HG02642 (cell line): ENCODE measurements around the gene GRM2.

Source experiments
- ATAC-seq: cut with Tn5 transposase; IDR thresholded peaks from one replicate; pipeline ENCODE4 v1.9.1; 2021; ENCODE audit warnings: mild to moderate bottlenecking; ENCODE audit not compliant: unreplicated experiment, poor library complexity

Gene GRM2

GRCh38 chr3:51703761-51704510 lies 2.9 kb upstream of the GRM2 start:
- no peak for ATAC-seq

- ATAC-seq, result no peak
These were observed 2.3 kb upstream of the GRM2 start for GRCh38 chr3:51704511-51704950.

GRCh38 chr3:51705276-51706020 lies 1.4 kb upstream of the GRM2 start:
- ATAC-seq, result no peak

- ATAC-seq, result no peak
These were observed 815 bp upstream of the GRM2 start for GRCh38 chr3:51706021-51706485.

- no peak for ATAC-seq
These were observed 1.5 kb downstream of the GRM2 start for GRCh38 chr3:51708216-51708845.

GRCh38 chr3:51709004-51709420 lies 2.1 kb downstream of the GRM2 start:
- no peak for ATAC-seq

GRCh38 chr3:51709675-51710074 lies 2.8 kb downstream of the GRM2 start:
- ATAC-seq, result no peak

GRCh38 chr3:51710631-51711351 lies 3.9 kb downstream of the GRM2 start:
- ATAC-seq, result no peak

- ATAC-seq, result no peak
These were observed 4.6 kb downstream of the GRM2 start for GRCh38 chr3:51711352-51712037.

- ATAC-seq, result no peak
These were observed 5.2 kb downstream of the GRM2 start for GRCh38 chr3:51712038-51712420.

GRCh38 chr3:51712511-51712931 lies 5.7 kb downstream of the GRM2 start:
- no peak for ATAC-seq

- no peak for ATAC-seq
These were observed 6.1 kb downstream of the GRM2 start for GRCh38 chr3:51712963-51713362.

GRCh38 chr3:51715231-51715976 lies 8.5 kb downstream of the GRM2 start:
- ATAC-seq, result no peak

GRCh38 chr3:51715977-51716294 lies 9.1 kb downstream of the GRM2 start:
- ATAC-seq, result no peak

GRCh38 chr3:51716805-51717204 lies 9.9 kb downstream of the GRM2 start:
- no peak for ATAC-seq

GRCh38 chr3:51717446-51717845 lies 10.6 kb downstream of the GRM2 start:
- ATAC-seq, result no peak

GRCh38 chr3:51717947-51718346 lies 11.1 kb downstream of the GRM2 start:
- ATAC-seq, result no peak

- no peak for ATAC-seq
These were observed 11.9 kb downstream of the GRM2 start for GRCh38 chr3:51718547-51719409.
